GM21423 (cell line): Measurements from ENCODE around the gene ADGRL3.
"Not testable (repeated sequence)": the region's sequence is repeated elsewhere in the genome, so short reads cannot be mapped to it uniquely, and the experiment has no call there.

ENCODE experiments used
- ATAC-seq: cut with Tn5 transposase; IDR thresholded peaks from one replicate; pipeline ENCODE4 v1.9.1; 2021; ENCODE audit warnings: mild to moderate bottlenecking, moderate library complexity; ENCODE audit not compliant: unreplicated experiment

Gene ADGRL3

GRCh38 chr4:61468024-61468720, 268.0 kb downstream of the ADGRL3 start:
- ATAC-seq, result no peak

- ATAC-seq, result no peak
These were observed 273.2 kb downstream of the ADGRL3 start for GRCh38 chr4:61473306-61473705.

- no peak for ATAC-seq
These were observed 278.2 kb downstream of the ADGRL3 start for GRCh38 chr4:61478340-61478739.

GRCh38 chr4:61485056-61485455, 284.9 kb downstream of the ADGRL3 start:
- ATAC-seq, result no peak

GRCh38 chr4:61489927-61490326, 289.8 kb downstream of the ADGRL3 start:
- ATAC-seq, result no peak

GRCh38 chr4:61493041-61493440, 292.9 kb downstream of the ADGRL3 start:
- ATAC-seq, result no peak

GRCh38 chr4:61493470-61493869, 293.3 kb downstream of the ADGRL3 start:
- no peak for ATAC-seq

- ATAC-seq, result no peak
These were observed 300.8 kb downstream of the ADGRL3 start for GRCh38 chr4:61500883-61501282.

GRCh38 chr4:61501812-61502211, 301.7 kb downstream of the ADGRL3 start:
- ATAC-seq, result no peak

GRCh38 chr4:61505773-61506685, 305.9 kb downstream of the ADGRL3 start:
- no peak for ATAC-seq

GRCh38 chr4:61507091-61507490, 307.0 kb downstream of the ADGRL3 start:
- ATAC-seq, result no peak

GRCh38 chr4:61509721-61510241, 309.7 kb downstream of the ADGRL3 start:
- ATAC-seq, result not testable (repeated sequence)

- no peak for ATAC-seq
These were observed 311.8 kb downstream of the ADGRL3 start for GRCh38 chr4:61511716-61512488.

GRCh38 chr4:61514991-61515390, 314.9 kb downstream of the ADGRL3 start:
- ATAC-seq, result no peak

- no peak for ATAC-seq
These were observed 317.0 kb downstream of the ADGRL3 start for GRCh38 chr4:61517144-61517543.

GRCh38 chr4:61520166-61520565, 320.0 kb downstream of the ADGRL3 start:
- no peak for ATAC-seq

GRCh38 chr4:61520681-61521160, 320.6 kb downstream of the ADGRL3 start:
- ATAC-seq, result no peak

GRCh38 chr4:61521451-61521850, 321.3 kb downstream of the ADGRL3 start:
- no peak for ATAC-seq

GRCh38 chr4:61522312-61522711, 322.2 kb downstream of the ADGRL3 start:
- ATAC-seq, result no peak

GRCh38 chr4:61527888-61528287, 327.8 kb downstream of the ADGRL3 start:
- ATAC-seq, result no peak

- ATAC-seq, result no peak
These were observed 328.5 kb downstream of the ADGRL3 start for GRCh38 chr4:61528595-61528994.
